ENCODE measurements around the gene GALNT2. TPM values are rescaled to one million over a fixed set of nuclear protein-coding genes. Genes with fewer than 3 reads are reported as not detected.

GALNT2 gene
- total and polyA plus RNA-seq, 2 of the 13 experiments (the other 11 are each of a cell fraction or from before 2014, with no cell fraction given): 39.3 to 39.6 TPM

GRCh38 chr1:230105754-230106625, 39.0 kb downstream of the GALNT2 start (continued):
- TF ChIP-seq ZNF407 (CRISPR knock-in tag; IDR thresholded peaks at IDR 0.05; ENCODE audit: not compliant biosample characterization): no peak
- TF ChIP-seq ZC3H4 (CRISPR knock-in tag; IDR thresholded peaks at IDR 0.05; ENCODE audit: borderline replicate concordance): no peak
- no peak for TF ChIP-seq ZNF207 (IDR thresholded peaks at IDR 0.05; ENCODE audit: borderline replicate concordance)
- TF ChIP-seq ZNF234 (CRISPR knock-in tag; conservative IDR thresholded peaks at IDR 0.05): no peak
- 0 out of 2 replicates have a peak, but pooled peaks have one; percentile 25 for TF ChIP-seq ZBTB2 (CRISPR knock-in tag; IDR thresholded peaks at IDR 0.05; ENCODE audit: low read depth)
- peak; percentile 73 for TF ChIP-seq THAP11 (CRISPR knock-in tag; IDR thresholded peaks at IDR 0.05)
- no peak for TF ChIP-seq ZNF891 (CRISPR knock-in tag; IDR thresholded peaks at IDR 0.05)
- no peak for TF ChIP-seq KDM2A (CRISPR knock-in tag; IDR thresholded peaks at IDR 0.05; ENCODE audit: borderline replicate concordance, low read depth)
- TF ChIP-seq ZNF800 (CRISPR knock-in tag; IDR thresholded peaks at IDR 0.05): peak; percentile 54; the same call in 1 of the 2 replicates
- TF ChIP-seq ARHGAP35 (CRISPR knock-in tag; IDR thresholded peaks at IDR 0.05; ENCODE audit: borderline replicate concordance): no peak
- TF ChIP-seq ZNF460 (CRISPR knock-in tag; IDR thresholded peaks at IDR 0.05; ENCODE audit: borderline replicate concordance): no peak; the same call in 1 of the 2 replicates
- no peak for TF ChIP-seq MATR3 (CRISPR knock-in tag; IDR thresholded peaks at IDR 0.05)
- TF ChIP-seq NKX3-1 (CRISPR knock-in tag; IDR thresholded peaks at IDR 0.05): 0 out of 2 replicates have a peak, but pooled peaks have one; percentile 57
- no peak for TF ChIP-seq HHEX (CRISPR knock-in tag; IDR thresholded peaks at IDR 0.05)
- peak; percentile 69; the same call in 1 of the 2 replicates for TF ChIP-seq ZNF264 (CRISPR knock-in tag; IDR thresholded peaks at IDR 0.05)
- TF ChIP-seq HMGA1 (CRISPR knock-in tag; conservative IDR thresholded peaks at IDR 0.05): no peak
- no peak for TF ChIP-seq MAF1 (CRISPR knock-in tag; IDR thresholded peaks at IDR 0.05; ENCODE audit: borderline replicate concordance)
- peak; percentile 83; the same call in 1 of the 2 replicates for TF ChIP-seq SMAD3 (CRISPR knock-in tag; IDR thresholded peaks at IDR 0.05)

All from HepG2 (cell line).